Measurements from ENCODE around the gene SHQ1. TPM values are rescaled to one million over a fixed set of nuclear protein-coding genes. Genes with fewer than 3 reads are reported as not detected.

Gene SHQ1
- total and polyA plus RNA-seq, 9 of the 15 experiments (the other 6 are each of a cell fraction or from before 2014, with no cell fraction given), result 9.2 to 25.0 (median 14.1) TPM

GRCh38 chr3:72847282-72847681, 963 bp downstream of the SHQ1 start:
- Histone ChIP-seq H3K27ac (ENCODE audit: extremely low read depth, low read depth, low read length) (peak overlapping the region; percentile 72; the same call in 1 of the 3 replicates), H3K4me2 (ENCODE audit: insufficient read depth, low read length) (peak overlapping the region; percentile 94), H3K27me3 (ENCODE audit: control insufficient read depth in 2 of 2, insufficient read depth in 2 of 2, low read length in 2 of 2) (no peaks in the 10 kb centered on the region), H3K4me1 (replicated peaks in 1 of 2; ENCODE audit: control insufficient read depth in 2 of 2, insufficient read depth in 2 of 2, low read length in 2 of 2) (peaks cover 6 to 16% of the 10 kb centered on the region in 2 experiments; a peak in 4 of 5 replicates), H3K9me3 (replicated peaks; ENCODE audit: control insufficient read depth, insufficient read depth, low read depth, low read length) (no peaks in the 10 kb centered on the region), H3K79me2 (ENCODE audit: control insufficient read depth, insufficient read depth, low read length) (peaks cover 34% of the 10 kb centered on the region), H4K20me1 (replicated peaks; ENCODE audit: control insufficient read depth, insufficient read depth, low read length) (peaks cover 5% of the 10 kb centered on the region; the same call in 1 of the 2 replicates), H3K36me3 (ENCODE audit: control insufficient read depth, insufficient read depth, low read length) (peaks cover 6% of the 10 kb centered on the region; the same call in 1 of the 3 replicates), H3K4me3 (peak overlapping the region; percentile 76), H3K9ac (ENCODE audit: insufficient read depth in 1 of 2, low read depth in 2 of 2, low read length in 2 of 2) (peak overlapping the region; percentile 75 to 95), H2AFZ (ENCODE audit: low read depth, low read length) (peak overlapping the region; percentile 94; the same call in 1 of the 2 replicates), H3K9me1 (ENCODE audit: control insufficient read depth, insufficient read depth, low read length) (no peaks in the 10 kb centered on the region)
- WGBS (ENCODE audit: insufficient coverage, low coverage, missing lambda C conversion rate), result 0% methylated on average over 6 of the region's 6 CpGs
- BruUV-seq (replicated peaks), result no TSS peak
- intact Hi-C loops (cut with micrococcal nuclease) (loop anchor here (5.0 to 10.0 kb wide), 2 partner anchors 40 to 228 kb away; partner anchors contain the start of gene GXYLT2), in situ Hi-C loops (cut with MboI) (no loop called here)
- DNase-seq (ENCODE audit: extremely low read depth in 1 of 4, low spot score in 3 of 4) (no peak), ATAC-seq (peak; percentile 15), FAIRE-seq (no peak)
- TF ChIP-seq RAD21 (CRISPR knock-in tag; conservative IDR thresholded peaks at IDR 0.05 in 1 of 2, IDR thresholded peaks at IDR 0.05 in 1 of 2) (no peak), RFX1 (IDR thresholded peaks at IDR 0.05) (peak; percentile 47; the same call in 1 of the 2 replicates)
- ChIA-PET POLR2A (interaction anchor here (1.1 kb wide), 1 partner anchor 216 kb away, joined by 3 read pairs; no protein-coding TSS in a partner anchor), CTCF (ENCODE audit: low intra/inter-chr PET ratio) (interaction anchor here (0.6 kb wide), 1 partner anchor 585 kb away, joined by 4 read pairs; no protein-coding TSS in a partner anchor)

- POLR2A ChIA-PET, result interaction anchor here (0.6 to 0.7 kb wide), 4 partner anchors 12 to 880 kb away, joined by 3 read pairs; no protein-coding TSS in a partner anchor
- peak overlapping the region in 1 of 2 experiments; percentile 35; a peak in 2 of 4 replicates for H3K9ac ChIP-seq (ENCODE audit: insufficient read depth in 1 of 2, low read depth in 2 of 2, low read length in 2 of 2)
- DNase-seq (ENCODE audit: extremely low read depth in 1 of 4, low spot score in 3 of 4) (no peak), ATAC-seq (no peak), FAIRE-seq (no peak)
- H3K4me3 ChIP-seq, result no peak overlapping the region
- no peaks in the 10 kb centered on the region for H3K9me1 ChIP-seq (ENCODE audit: control insufficient read depth, insufficient read depth, low read length)
- H3K79me2 ChIP-seq (ENCODE audit: control insufficient read depth, insufficient read depth, low read length), result peaks cover 34% of the 10 kb centered on the region
- H2AFZ ChIP-seq (ENCODE audit: low read depth, low read length), result no peak overlapping the region
- H3K27me3 ChIP-seq (ENCODE audit: control insufficient read depth in 2 of 2, insufficient read depth in 2 of 2, low read length in 2 of 2), result no peaks in the 10 kb centered on the region
- BruUV-seq (replicated peaks), result no TSS peak
- WGBS (ENCODE audit: insufficient coverage, low coverage, missing lambda C conversion rate), result 73% methylated on average over 6 of the region's 10 CpGs
- H4K20me1 ChIP-seq (replicated peaks; ENCODE audit: control insufficient read depth, insufficient read depth, low read length), result peaks cover 5% of the 10 kb centered on the region; the same call in 1 of the 2 replicates
- TF ChIP-seq MCM2 (IDR thresholded peaks at IDR 0.05; ENCODE audit: low read depth) (no peak), PBX2 (CRISPR knock-in tag; IDR thresholded peaks at IDR 0.05; ENCODE audit: low read depth) (no peak), PBX2 (tag; conservative IDR thresholded peaks at IDR 0.05; ENCODE audit: low read depth) (no peak), ARHGAP35 (IDR thresholded peaks at IDR 0.05; ENCODE audit: partially characterized antibody) (no peak), NR2C2 (CRISPR knock-in tag; IDR thresholded peaks at IDR 0.05) (no peak), NR2C2 (tag; IDR thresholded peaks at IDR 0.05) (no peak), SMC3 (conservative IDR thresholded peaks at IDR 0.05; ENCODE audit: insufficient read depth, low read depth, low read length) (no peak), SP1 (CRISPR knock-in tag; IDR thresholded peaks at IDR 0.05) (no peak), ZNF707 (CRISPR knock-in tag; conservative IDR thresholded peaks at IDR 0.05) (no peak), POLR3A (IDR thresholded peaks at IDR 0.05; ENCODE audit: borderline replicate concordance, extremely low read depth, insufficient read depth, insufficient read length) (no peak), GABPB2 (CRISPR knock-in tag; conservative IDR thresholded peaks at IDR 0.05) (no peak)
- H3K27ac ChIP-seq (ENCODE audit: extremely low read depth, low read depth, low read length), result no peak overlapping the region
- CTCF ChIA-PET (ENCODE audit: low intra/inter-chr PET ratio), result no interaction called here
- intact Hi-C loops (cut with micrococcal nuclease) (loop anchor here (5.0 to 10.0 kb wide), 2 partner anchors 41 to 229 kb away; partner anchors contain the start of gene GXYLT2), in situ Hi-C loops (cut with MboI) (no loop called here)
- no peak overlapping the region; the same call in 1 of the 2 replicates for H3K4me2 ChIP-seq (ENCODE audit: insufficient read depth, low read length)
- no peaks in the 10 kb centered on the region for H3K9me3 ChIP-seq (replicated peaks; ENCODE audit: control insufficient read depth, insufficient read depth, low read depth, low read length)
- H3K36me3 ChIP-seq (ENCODE audit: control insufficient read depth, insufficient read depth, low read length), result peaks cover 17% of the 10 kb centered on the region; the same call in 2 of the 3 replicates
- peaks cover 6 to 13% of the 10 kb centered on the region in 2 experiments; a peak in 4 of 5 replicates for H3K4me1 ChIP-seq (replicated peaks in 1 of 2; ENCODE audit: control insufficient read depth in 2 of 2, insufficient read depth in 2 of 2, low read length in 2 of 2)
Observed at GRCh38 chr3:72846166-72846565, 2.1 kb downstream of the SHQ1 start.
